ENCODE results near the gene CACNG3.

- TF ChIP-seq CTCF (IDR thresholded peaks at IDR 0.05) (no peak), POLR2AphosphoS5 (IDR thresholded peaks at IDR 0.05) (no peak)
Observed at GRCh38 chr16:24288516-24288915, 32.4 kb downstream of the CACNG3 start.

Data from transverse colon (tissue), 4 donors.